A673 (cell line): ENCODE data around the gene COL4A2.

Experiments
- EZH2 ChIP-seq: fragments of 200-600 bp; sonication (generic); IDR thresholded peaks from 2 replicates; pipeline ENCODE4 v1.6.1; 2017; ENCODE audit warnings: borderline replicate concordance, low read depth, mild to moderate bottlenecking, mixed read lengths, antibody characterized with exemption, low read length; ENCODE audit not compliant: poor library complexity, severe bottlenecking
- TF ChIP-seq, protein P1 (sequence below): fragments of 300-800, 200-600 bp; sonication (generic); conservative IDR thresholded peaks from 2 replicates; pipeline ENCODE4 v1.5.1; 2017; ENCODE audit warnings: low read depth, mild to moderate bottlenecking, antibody characterized with exemption, low read length, moderate library complexity, mixed read lengths

DNA sequence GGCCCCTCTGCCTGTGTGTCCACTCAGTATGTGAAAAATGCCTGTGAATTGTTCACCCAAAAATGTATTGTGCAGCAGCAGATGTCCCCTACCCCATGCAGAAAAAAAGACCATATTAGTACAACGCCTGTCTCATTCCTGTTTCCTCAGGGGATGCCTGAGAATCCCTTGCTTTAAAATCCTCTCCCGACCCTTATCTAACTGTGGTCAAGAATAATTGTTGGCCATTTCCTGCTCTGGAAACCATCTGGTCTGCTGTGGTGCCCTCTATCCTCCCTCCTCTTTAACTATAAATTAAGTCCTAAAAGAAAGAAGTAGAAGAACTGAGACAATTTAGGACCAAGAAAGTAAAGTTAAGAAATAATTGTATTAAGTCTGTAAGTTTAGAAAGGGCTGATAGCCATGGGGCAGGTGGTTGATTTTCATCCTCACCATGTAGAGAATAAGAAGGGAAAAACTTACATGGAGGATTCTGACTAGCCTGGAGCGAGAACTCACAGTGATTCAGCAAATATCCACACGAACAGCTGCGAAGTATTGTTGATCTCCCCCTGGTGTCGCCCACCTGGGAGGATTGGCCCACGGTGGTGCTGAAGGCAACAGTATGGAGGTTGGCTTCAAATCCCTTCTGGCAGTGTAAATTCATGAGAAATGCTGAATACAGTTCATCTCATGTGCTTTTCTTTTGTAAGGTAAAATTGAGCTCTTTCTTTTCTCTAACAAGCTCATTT lies 85.6 kb downstream of the COL4A2 start:
- TF ChIP-seq, protein P1, sequence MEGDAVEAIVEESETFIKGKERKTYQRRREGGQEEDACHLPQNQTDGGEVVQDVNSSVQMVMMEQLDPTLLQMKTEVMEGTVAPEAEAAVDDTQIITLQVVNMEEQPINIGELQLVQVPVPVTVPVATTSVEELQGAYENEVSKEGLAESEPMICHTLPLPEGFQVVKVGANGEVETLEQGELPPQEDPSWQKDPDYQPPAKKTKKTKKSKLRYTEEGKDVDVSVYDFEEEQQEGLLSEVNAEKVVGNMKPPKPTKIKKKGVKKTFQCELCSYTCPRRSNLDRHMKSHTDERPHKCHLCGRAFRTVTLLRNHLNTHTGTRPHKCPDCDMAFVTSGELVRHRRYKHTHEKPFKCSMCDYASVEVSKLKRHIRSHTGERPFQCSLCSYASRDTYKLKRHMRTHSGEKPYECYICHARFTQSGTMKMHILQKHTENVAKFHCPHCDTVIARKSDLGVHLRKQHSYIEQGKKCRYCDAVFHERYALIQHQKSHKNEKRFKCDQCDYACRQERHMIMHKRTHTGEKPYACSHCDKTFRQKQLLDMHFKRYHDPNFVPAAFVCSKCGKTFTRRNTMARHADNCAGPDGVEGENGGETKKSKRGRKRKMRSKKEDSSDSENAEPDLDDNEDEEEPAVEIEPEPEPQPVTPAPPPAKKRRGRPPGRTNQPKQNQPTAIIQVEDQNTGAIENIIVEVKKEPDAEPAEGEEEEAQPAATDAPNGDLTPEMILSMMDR: no peak
- no peak for TF ChIP-seq EZH2
